Fibroblast of the aortic adventitia (primary cell): Measurements from ENCODE around the gene CYSTM1. TPM values are rescaled to one million over a fixed set of nuclear protein-coding genes. Genes with fewer than 3 reads are reported as not detected.

Experiments
- DNase-seq: peaks from one replicate; pipeline ENCODE4 v3.0.0-alpha.2; 2010; ENCODE audit warnings: low read depth
- H3K4me3 ChIP-seq: 2 replicates; pipeline ENCODE4 v1.5.1; 2011; ENCODE audit warnings: low read depth, mild to moderate bottlenecking, control low read depth, low read length, moderate library complexity
- total RNA-seq: library from RNA; depleted of rRNA; stranded (reverse); fragments of >200 nt; gene quantifications from 2 replicates; pipeline ENCODE4 v1.2.3, GENCODE V29; 2012; ENCODE audit warnings: low replicate concordance
- TF ChIP-seq, protein P1 (sequence below): IDR thresholded peaks from 2 replicates; pipeline ENCODE4 v1.5.1; 2011; ENCODE audit warnings: mild to moderate bottlenecking, low read length, control low read depth, inconsistent platforms; ENCODE audit not compliant: insufficient read depth

The CYSTM1 gene
- total RNA-seq, 1 donor: 43.4 TPM

DNA sequence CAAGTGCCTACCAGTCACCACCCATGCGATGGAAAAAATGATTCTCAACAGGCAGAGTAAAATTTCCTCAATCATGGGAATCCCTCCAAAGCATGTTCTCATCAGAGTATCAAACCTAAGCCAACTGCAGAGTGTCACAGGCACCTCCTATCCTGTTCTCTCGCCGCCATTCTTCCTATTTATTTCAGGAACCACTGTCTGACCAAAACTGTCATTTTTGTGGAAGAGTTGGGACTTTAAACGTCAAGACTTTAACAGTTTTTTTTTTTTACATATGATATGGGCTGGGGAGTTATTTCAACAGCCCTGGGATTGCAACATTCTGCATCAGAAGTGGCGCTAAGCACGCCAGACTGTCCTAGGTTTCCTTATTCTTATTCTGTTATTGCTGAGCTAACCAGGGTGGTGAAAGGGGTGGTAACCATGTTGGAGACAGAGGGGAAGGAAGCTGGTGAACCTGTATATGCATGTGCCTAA, 98.5 kb downstream of the CYSTM1 start:
- TF ChIP-seq, protein P1, sequence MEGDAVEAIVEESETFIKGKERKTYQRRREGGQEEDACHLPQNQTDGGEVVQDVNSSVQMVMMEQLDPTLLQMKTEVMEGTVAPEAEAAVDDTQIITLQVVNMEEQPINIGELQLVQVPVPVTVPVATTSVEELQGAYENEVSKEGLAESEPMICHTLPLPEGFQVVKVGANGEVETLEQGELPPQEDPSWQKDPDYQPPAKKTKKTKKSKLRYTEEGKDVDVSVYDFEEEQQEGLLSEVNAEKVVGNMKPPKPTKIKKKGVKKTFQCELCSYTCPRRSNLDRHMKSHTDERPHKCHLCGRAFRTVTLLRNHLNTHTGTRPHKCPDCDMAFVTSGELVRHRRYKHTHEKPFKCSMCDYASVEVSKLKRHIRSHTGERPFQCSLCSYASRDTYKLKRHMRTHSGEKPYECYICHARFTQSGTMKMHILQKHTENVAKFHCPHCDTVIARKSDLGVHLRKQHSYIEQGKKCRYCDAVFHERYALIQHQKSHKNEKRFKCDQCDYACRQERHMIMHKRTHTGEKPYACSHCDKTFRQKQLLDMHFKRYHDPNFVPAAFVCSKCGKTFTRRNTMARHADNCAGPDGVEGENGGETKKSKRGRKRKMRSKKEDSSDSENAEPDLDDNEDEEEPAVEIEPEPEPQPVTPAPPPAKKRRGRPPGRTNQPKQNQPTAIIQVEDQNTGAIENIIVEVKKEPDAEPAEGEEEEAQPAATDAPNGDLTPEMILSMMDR: no peak
- H3K4me3 ChIP-seq: no peak overlapping the region
- peak; percentile 35 for DNase-seq

DNA sequence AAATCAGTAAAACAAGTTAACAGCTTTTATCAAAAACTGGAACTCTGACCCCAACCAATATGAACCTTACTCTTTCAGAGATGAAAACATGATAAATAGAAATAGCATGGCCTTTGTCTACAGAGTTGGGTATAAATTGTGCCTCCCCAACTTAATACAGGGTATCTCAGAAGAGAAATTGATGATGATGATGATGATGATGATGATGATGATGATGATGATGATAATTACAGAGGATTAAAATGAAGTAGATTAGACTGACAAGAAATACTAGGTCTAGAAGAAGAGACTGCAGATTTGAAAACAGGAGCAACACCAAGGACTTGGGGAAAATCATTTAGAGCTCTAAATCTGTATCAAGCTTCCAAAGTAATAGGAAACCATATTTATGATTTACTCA, 100.8 kb downstream of the CYSTM1 start:
- TF ChIP-seq, protein P1: no peak
- no peak overlapping the region for H3K4me3 ChIP-seq
- DNase-seq: no peak

DNA sequence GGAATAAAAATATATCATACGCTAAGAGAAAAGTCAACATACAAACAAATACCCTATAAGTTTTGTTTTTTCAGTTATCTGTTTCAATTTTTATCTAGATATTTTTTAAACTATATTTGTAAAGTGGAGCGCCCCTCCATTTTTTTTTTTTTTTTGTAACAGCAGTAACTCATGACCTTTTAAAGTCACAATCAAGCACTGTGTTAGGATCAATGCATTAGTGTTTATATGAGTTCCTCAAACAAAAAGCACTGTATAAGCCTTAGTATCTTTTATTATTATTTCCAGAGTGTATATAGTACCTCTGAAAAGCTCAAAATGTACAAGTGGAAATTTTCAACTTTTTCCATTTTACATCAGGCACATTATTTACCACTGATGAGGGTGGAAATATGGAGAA, 107.3 kb downstream of the CYSTM1 start:
- TF ChIP-seq, protein P1: no peak
- H3K4me3 ChIP-seq: no peak overlapping the region
- no peak for DNase-seq

DNA sequence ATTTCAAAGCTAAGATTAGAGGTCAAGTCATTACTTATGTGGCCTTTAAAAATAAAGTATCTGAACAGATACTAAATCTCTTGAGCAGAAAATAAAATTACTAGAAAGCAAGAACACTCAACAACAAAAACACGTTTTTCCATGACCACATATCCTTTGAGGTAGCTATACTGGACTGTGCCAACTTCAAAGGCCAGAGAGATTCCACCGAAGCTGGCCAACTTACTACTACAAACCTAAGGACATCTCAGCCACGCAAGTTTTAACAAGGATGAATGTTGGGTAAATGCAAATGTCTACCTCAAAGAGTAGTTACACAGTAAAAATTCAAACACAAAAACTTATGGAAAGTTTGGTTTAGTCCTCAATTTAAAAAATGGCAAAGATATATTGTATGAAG, 109.0 kb downstream of the CYSTM1 start:
- no peak for DNase-seq
- no peak overlapping the region for H3K4me3 ChIP-seq
- TF ChIP-seq, protein P1: no peak

DNA sequence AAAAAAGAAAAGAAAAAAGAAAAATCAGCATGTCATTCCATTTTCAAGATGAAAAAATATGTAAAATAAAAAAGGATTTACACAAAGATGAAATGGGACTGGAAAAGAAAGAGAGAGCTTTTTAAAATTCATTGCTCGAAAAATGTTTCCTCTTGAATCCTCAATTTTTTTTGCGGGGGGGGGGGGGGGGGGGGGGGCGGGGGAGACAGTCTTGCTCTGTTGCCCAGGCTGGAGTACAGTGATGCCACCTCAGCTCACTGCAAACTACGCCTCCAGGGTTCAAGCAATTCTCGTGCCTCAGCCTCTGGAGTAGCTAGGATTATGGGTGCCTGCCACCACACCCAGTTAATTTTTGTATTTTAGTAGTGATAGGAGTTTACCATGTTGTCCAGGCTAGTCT, 111.4 kb downstream of the CYSTM1 start:
- no peak overlapping the region for H3K4me3 ChIP-seq
- DNase-seq: no peak
- TF ChIP-seq, protein P1: no peak

DNA sequence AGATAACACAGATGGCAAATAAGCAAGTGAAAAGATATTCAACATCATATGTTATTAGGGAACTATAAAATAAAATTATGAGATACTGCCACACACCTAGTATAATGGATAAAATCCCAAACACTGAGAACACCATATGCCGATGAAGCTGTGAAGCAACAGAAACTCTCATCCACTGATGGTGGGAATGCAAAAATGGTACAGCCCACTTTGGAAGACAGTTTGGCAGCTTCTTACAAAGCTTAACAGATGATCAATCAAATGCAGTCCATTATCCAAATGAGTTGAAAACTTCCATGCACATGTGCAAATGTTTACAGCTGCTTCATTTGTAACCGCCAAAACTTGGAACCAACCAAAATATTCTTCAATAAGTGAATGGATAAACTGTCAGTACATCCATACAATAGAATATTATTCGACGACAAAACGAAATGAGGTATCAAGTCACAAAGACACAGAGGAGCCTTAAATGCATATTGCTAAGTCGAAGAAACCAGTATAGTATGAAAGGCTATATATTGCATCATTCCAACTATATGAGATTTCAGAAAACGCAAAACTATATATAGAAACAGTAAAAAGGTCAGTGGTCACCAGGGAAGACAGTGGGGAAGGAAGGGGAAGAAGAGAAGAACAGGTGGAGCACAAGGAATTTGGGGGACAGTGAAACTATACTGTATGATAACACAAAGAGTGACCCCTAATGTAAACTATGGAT, 113.0 kb downstream of the CYSTM1 start:
- TF ChIP-seq, protein P1: no peak
- no peak for DNase-seq
- no peak overlapping the region for H3K4me3 ChIP-seq
